Keratinocyte (primary cell): ENCODE measurements around the gene PPFIA1. TPM values are rescaled to one million over a fixed set of nuclear protein-coding genes. Genes with fewer than 3 reads are reported as not detected.

Source experiments
- DNase-seq: peaks from one replicate; pipeline ENCODE4 v3.0.0-alpha.2; 2011; ENCODE audit warnings: low read depth, missing footprints, low spot score
- FAIRE-seq: peaks from 2 replicates; lab custom pipeline; 2011; peaks lifted over from hg19 to GRCh38; lab: Jason Lieb, UNC
- H2AFZ ChIP-seq: 2 replicates; pipeline ENCODE4 v1.6.0; 2012; ENCODE audit warnings: low read length, control low read depth, inconsistent platforms; ENCODE audit not compliant: control insufficient read depth
- H3K27ac ChIP-seq: 2 replicates; pipeline ENCODE4 v1.5.1; 2011; ENCODE audit warnings: low read length; ENCODE audit not compliant: control insufficient read depth, insufficient read depth
- H3K27me3 ChIP-seq: 3 replicates; pipeline ENCODE4 v1.6.0; 2011; ENCODE audit warnings: low read length; ENCODE audit not compliant: control insufficient read depth, insufficient read depth; ENCODE audit errors: extremely low read depth
- H3K36me3 ChIP-seq, 2 experiments: 2 replicates in 1 of 2; 3 replicates in 1 of 2; pipeline ENCODE4 v1.5.1; 2011; ENCODE audit warnings: low read length in 2 of 2, mild to moderate bottlenecking in 1 of 2; ENCODE audit not compliant: control insufficient read depth in 2 of 2, insufficient read depth in 2 of 2; ENCODE audit errors: extremely low read depth in 1 of 2
- H3K4me1 ChIP-seq: 3 replicates; pipeline ENCODE4 v1.5.1; 2011; ENCODE audit warnings: low read length; ENCODE audit not compliant: control insufficient read depth, insufficient read depth; ENCODE audit errors: extremely low read depth
- H3K4me2 ChIP-seq: 3 replicates; pipeline ENCODE4 v1.6.0; 2011; ENCODE audit warnings: low read depth, low read length; ENCODE audit not compliant: control insufficient read depth, insufficient read depth; ENCODE audit errors: extremely low read depth
- H3K4me3 ChIP-seq, 3 experiments: fragments of 200-600 bp in 1 of 3; sonication (generic) in 1 of 3; 2 replicates in 2 of 3; 3 replicates in 1 of 3; pipeline ENCODE4 v1.5.1; 2011 to 2016; ENCODE audit warnings: low read length in 3 of 3, mild to moderate bottlenecking in 3 of 3, control low read depth in 2 of 3, inconsistent platforms in 1 of 3, low read depth in 1 of 3, mixed read lengths in 1 of 3, mixed run types in 1 of 3, moderate library complexity in 1 of 3; ENCODE audit not compliant: control insufficient read depth in 2 of 3, insufficient read depth in 2 of 3; ENCODE audit errors: extremely low read depth in 1 of 3
- H3K79me2 ChIP-seq: 2 replicates; pipeline ENCODE4 v1.6.0; 2012; ENCODE audit warnings: low read length; ENCODE audit not compliant: control insufficient read depth, insufficient read depth
- H3K9ac ChIP-seq: 3 replicates; pipeline ENCODE4 v1.6.0; 2011; ENCODE audit warnings: low read length; ENCODE audit not compliant: control insufficient read depth, insufficient read depth; ENCODE audit errors: extremely low read depth
- H3K9me1 ChIP-seq: 3 replicates; pipeline ENCODE4 v1.6.0; 2011; ENCODE audit warnings: low read length; ENCODE audit not compliant: control insufficient read depth, insufficient read depth; ENCODE audit errors: extremely low read depth
- H3K9me3 ChIP-seq: 2 replicates; pipeline ENCODE4 v1.5.1; 2012; ENCODE audit warnings: low read depth, low read length; ENCODE audit not compliant: control insufficient read depth
- H4K20me1 ChIP-seq: 3 replicates; pipeline ENCODE4 v1.6.0; 2011; ENCODE audit warnings: low read length; ENCODE audit not compliant: control insufficient read depth, insufficient read depth; ENCODE audit errors: extremely low read depth
- CTCF ChIP-seq, 3 experiments: IDR thresholded peaks in 1 of 3; conservative IDR thresholded peaks in 1 of 3; optimal IDR thresholded peaks in 1 of 3; 2 replicates in 2 of 3; 3 replicates in 1 of 3; pipeline versions ENCODE3 to v1.5.1; 2011; ENCODE audit warnings: low read length in 3 of 3, mild to moderate bottlenecking in 3 of 3, moderate library complexity in 2 of 3, control low read depth in 1 of 3, inconsistent platforms in 1 of 3; ENCODE audit not compliant: insufficient read depth in 2 of 3; ENCODE audit errors: extremely low read depth in 1 of 3
- EZH2 ChIP-seq: IDR thresholded peaks from one replicate; pipeline ENCODE4 v1.6.1; 2012; ENCODE audit warnings: inconsistent platforms, mild to moderate bottlenecking, low read length, moderate library complexity
- dilution Hi-C: fragments of 300-500 bp; cut with MboI; formaldehyde crosslinking; loops from one replicate; pipeline ENCODE4 v1.7.0; 2020; ENCODE audit warnings: low sequenced_read_pairs; ENCODE audit not compliant: extremely low pct_ligation_motif_present
- polyA plus RNA-seq, 5 experiments: library from polyadenylated mRNA; depleted of rRNA in 3 of 5; stranded (reverse) in 3 of 5; stranded (forward) in 1 of 5; unstranded in 1 of 5; fragments of >200 nt; gene quantifications; 1 replicate in 1 of 5; 2 replicates in 3 of 5; 3 replicates in 1 of 5; pipeline versions ENCODE4 v1.2.1 to v1.2.3, GENCODE V29; 2011 to 2012; ENCODE audit warnings: missing spikeins in 2 of 5, low read depth in 1 of 5, low replicate concordance in 1 of 5

PPFIA1 gene
- polyA plus RNA-seq, 1 donor (not counting 4 experiments of a cell fraction or from before 2014, with no cell fraction given): 27.6 TPM

- Histone ChIP-seq H3K27ac (no peak overlapping the region), H3K9me1 (no peaks in the 10 kb centered on the region), H4K20me1 (no peaks in the 10 kb centered on the region), H3K79me2 (no peaks in the 10 kb centered on the region), H3K4me1 (peaks cover 3% of the 10 kb centered on the region), H3K9me3 (no peaks in the 10 kb centered on the region), H2AFZ (no peak overlapping the region), H3K4me3 (no peak overlapping the region), H3K27me3 (no peaks in the 10 kb centered on the region), H3K36me3 (no peaks in the 10 kb centered on the region), H3K9ac (no peak overlapping the region), H3K4me2 (no peak overlapping the region)
- DNase-seq (no peak), FAIRE-seq (no peak)
- TF ChIP-seq EZH2 (no peak), CTCF (optimal IDR thresholded peaks at IDR 0.05 in 1 of 3, IDR thresholded peaks at IDR 0.05 in 1 of 3, conservative IDR thresholded peaks at IDR 0.05 in 1 of 3; ENCODE audit: extremely low read depth in 1 of 3, insufficient read depth in 2 of 3, low read length in 3 of 3) (no peak)
- dilution Hi-C loops: loop anchor here (5.0 kb wide), 1 partner anchor 69 kb away; no protein-coding TSS in a partner anchor
Observed at GRCh38 chr11:70233034-70233433, 37.5 kb upstream of the PPFIA1 start.

- Histone ChIP-seq H3K27me3 (no peaks in the 10 kb centered on the region), H3K4me2 (no peak overlapping the region), H3K4me1 (peaks cover 3% of the 10 kb centered on the region), H4K20me1 (no peaks in the 10 kb centered on the region), H2AFZ (no peak overlapping the region), H3K4me3 (no peak overlapping the region), H3K9ac (no peak overlapping the region), H3K27ac (no peak overlapping the region), H3K9me3 (no peaks in the 10 kb centered on the region), H3K36me3 (no peaks in the 10 kb centered on the region), H3K79me2 (no peaks in the 10 kb centered on the region), H3K9me1 (no peaks in the 10 kb centered on the region)
- DNase-seq (peak; percentile 95), FAIRE-seq (peak; percentile 97)
- TF ChIP-seq EZH2 (no peak), CTCF (optimal IDR thresholded peaks at IDR 0.05 in 1 of 3, IDR thresholded peaks at IDR 0.05 in 1 of 3, conservative IDR thresholded peaks at IDR 0.05 in 1 of 3; ENCODE audit: extremely low read depth in 1 of 3, insufficient read depth in 2 of 3, low read length in 3 of 3) (no peak)
- dilution Hi-C loops: loop anchor here (5.0 kb wide), 1 partner anchor 69 kb away; no protein-coding TSS in a partner anchor
Observed at GRCh38 chr11:70233511-70233934, 37.0 kb upstream of the PPFIA1 start.
